ENCODE measurements around the gene S100A4. TPM values are rescaled to one million over a fixed set of nuclear protein-coding genes. Genes with fewer than 3 reads are reported as not detected.

S100A4 gene
- polyA plus RNA-seq, 1 donor from 2014 or later, result not detected

GRCh38 chr1:153550398-153550758 lies 4.8 kb upstream of the S100A4 start:
- H2AFZ ChIP-seq (ENCODE audit: low read depth, low read length), result no peak overlapping the region

GRCh38 chr1:153549741-153550397 lies 4.3 kb upstream of the S100A4 start:
- no peaks in the 10 kb centered on the region for H3K27me3 ChIP-seq (ENCODE audit: insufficient read depth, low read depth, low read length)
- TF ChIP-seq EZH2 (IDR thresholded peaks at IDR 0.05; ENCODE audit: borderline replicate concordance, insufficient read depth, low read length, poor library complexity, severe bottlenecking), result no peak
- no peak for TF ChIP-seq REST (IDR thresholded peaks at IDR 0.05; ENCODE audit: borderline replicate concordance)
- TF ChIP-seq CTCF (IDR thresholded peaks at IDR 0.05; ENCODE audit: poor library complexity, severe bottlenecking), result no peak
- TF ChIP-seq POLR2AphosphoS5 (IDR thresholded peaks at IDR 0.05), result no peak
- no peak for TF ChIP-seq TAF1 (IDR thresholded peaks at IDR 0.05; ENCODE audit: low read depth)
- TF ChIP-seq SMC3 (conservative IDR thresholded peaks at IDR 0.05; ENCODE audit: poor library complexity), result no peak
- TF ChIP-seq RAD21 (conservative IDR thresholded peaks at IDR 0.05), result no peak
- no peak for TF ChIP-seq EP300 (conservative IDR thresholded peaks at IDR 0.05; ENCODE audit: poor library complexity, severe bottlenecking)
- no peak for TF ChIP-seq MXI1 (conservative IDR thresholded peaks at IDR 0.05; ENCODE audit: poor library complexity, severe bottlenecking)
- H3K27ac ChIP-seq (ENCODE audit: low read length), result no peak overlapping the region
- H2AFZ ChIP-seq (ENCODE audit: low read depth, low read length), result no peak overlapping the region
- H3K9me3 ChIP-seq (ENCODE audit: low read length), result no peaks in the 10 kb centered on the region
- no peak overlapping the region for H3K4me2 ChIP-seq (ENCODE audit: low read length)
- H3K9me2 ChIP-seq (ENCODE audit: insufficient read depth, low read length), result no peaks in the 10 kb centered on the region
- no peak overlapping the region for H3K9ac ChIP-seq (ENCODE audit: low read length)
- H4K20me1 ChIP-seq (ENCODE audit: insufficient read depth), result no peaks in the 10 kb centered on the region
- no peak overlapping the region for H3K4me3 ChIP-seq (ENCODE audit: low read length)
- no peaks in the 10 kb centered on the region for H3K79me2 ChIP-seq (replicated peaks; ENCODE audit: insufficient read depth, low read length)
- no peaks in the 10 kb centered on the region for H3F3A ChIP-seq (ENCODE audit: insufficient read depth, low read length, poor library complexity, severe bottlenecking)
- H3K36me3 ChIP-seq (ENCODE audit: insufficient read depth, low read length), result no peaks in the 10 kb centered on the region

More at GRCh38 chr1:153550398-153550758, 4.8 kb upstream of the S100A4 start:
- no peak overlapping the region for H3K4me2 ChIP-seq (ENCODE audit: low read length)
- H3K4me3 ChIP-seq (ENCODE audit: low read length), result no peak overlapping the region
- no peaks in the 10 kb centered on the region for H3K36me3 ChIP-seq (ENCODE audit: insufficient read depth, low read length)
- no peaks in the 10 kb centered on the region for H4K20me1 ChIP-seq (ENCODE audit: insufficient read depth)
- no peaks in the 10 kb centered on the region for H3K79me2 ChIP-seq (replicated peaks; ENCODE audit: insufficient read depth, low read length)
- H3F3A ChIP-seq (ENCODE audit: insufficient read depth, low read length, poor library complexity, severe bottlenecking), result no peaks in the 10 kb centered on the region
- H3K27ac ChIP-seq (ENCODE audit: low read length), result no peak overlapping the region
- H3K27me3 ChIP-seq (ENCODE audit: insufficient read depth, low read depth, low read length), result no peaks in the 10 kb centered on the region
- H3K9me2 ChIP-seq (ENCODE audit: insufficient read depth, low read length), result no peaks in the 10 kb centered on the region
- H3K9ac ChIP-seq (ENCODE audit: low read length), result no peak overlapping the region
- TF ChIP-seq EZH2 (IDR thresholded peaks at IDR 0.05; ENCODE audit: borderline replicate concordance, insufficient read depth, low read length, poor library complexity, severe bottlenecking), result no peak
- no peak for TF ChIP-seq SMC3 (conservative IDR thresholded peaks at IDR 0.05; ENCODE audit: poor library complexity)
- TF ChIP-seq MXI1 (conservative IDR thresholded peaks at IDR 0.05; ENCODE audit: poor library complexity, severe bottlenecking), result no peak
- no peak for TF ChIP-seq REST (IDR thresholded peaks at IDR 0.05; ENCODE audit: borderline replicate concordance)
- TF ChIP-seq POLR2AphosphoS5 (IDR thresholded peaks at IDR 0.05), result no peak
- TF ChIP-seq TAF1 (IDR thresholded peaks at IDR 0.05; ENCODE audit: low read depth), result no peak
- no peak for TF ChIP-seq EP300 (conservative IDR thresholded peaks at IDR 0.05; ENCODE audit: poor library complexity, severe bottlenecking)
- no peaks in the 10 kb centered on the region for H3K9me3 ChIP-seq (ENCODE audit: low read length)
